ENCODE measurements around the gene STAMBP. TPM values are rescaled to one million over a fixed set of nuclear protein-coding genes. Genes with fewer than 3 reads are reported as not detected.

Gene STAMBP
- total and polyA plus RNA-seq, 8 donors: 22.6 to 84.9 (median 33.1) TPM

GRCh38 chr2:73918856-73919255 is 90.1 kb downstream of the STAMBP start:
- TF ChIP-seq POLR2A (IDR thresholded peaks at IDR 0.05) (no peak), CTCF (IDR thresholded peaks at IDR 0.05) (no peak), EP300 (IDR thresholded peaks at IDR 0.05) (no peak), POLR2AphosphoS5 (IDR thresholded peaks at IDR 0.05) (no peak)
- Histone ChIP-seq H3K27me3 (no peaks in the 10 kb centered on the region), H3K27ac (no peak overlapping the region), H3K36me3 (peaks cover 0 to 59% (median 19%) of the 10 kb centered on the region in 4 donors), H3K4me3 (no peak overlapping the region), H3K4me1 (peaks cover 0 to 5% (median 0%) of the 10 kb centered on the region in 4 donors), H3K9me3 (no peaks in the 10 kb centered on the region)
- DNase-seq: no peak
- intact Hi-C loops (cut with DNase I; ENCODE audit: low total_unique reads): no loop called here
- 79 to 95% (median 89%) methylated on average over 3 of the region's 3 CpGs for WGBS, 5 donors

- H3K27ac ChIP-seq: no peak overlapping the region
- TF ChIP-seq POLR2AphosphoS5 (IDR thresholded peaks at IDR 0.05) (peak in 2 of 3 donors; percentile 4 to 44), CTCF (IDR thresholded peaks at IDR 0.05) (no peak)
- whole genome bisulfite sequencing, 5 donors: 83 to 92% (median 87%) methylated on average over 7 of the region's 7 CpGs
- intact Hi-C loops (cut with DNase I; ENCODE audit: low total_unique reads): loop anchor here (10.0 kb wide), 1 partner anchor 85 kb away; no protein-coding TSS in a partner anchor
- peaks cover 0 to 5% (median 0%) of the 10 kb centered on the region in 4 donors for H3K4me1 ChIP-seq
- H3K27me3 ChIP-seq: no peaks in the 10 kb centered on the region
- no peak overlapping the region for H3K4me3 ChIP-seq
- H3K36me3 ChIP-seq: peaks cover 0 to 50% (median 15%) of the 10 kb centered on the region in 4 donors
- no peak for DNase-seq
- no peaks in the 10 kb centered on the region for H3K9me3 ChIP-seq
Measured at GRCh38 chr2:73919596-73920228, 91.0 kb downstream of the STAMBP start.

GRCh38 chr2:73920577-73921545 is 92.1 kb downstream of the STAMBP start:
- intact Hi-C loops (cut with DNase I; ENCODE audit: low total_unique reads): loop anchor here (10.0 kb wide), 1 partner anchor 86 kb away; no protein-coding TSS in a partner anchor
- TF ChIP-seq POLR2A (IDR thresholded peaks at IDR 0.05) (no peak), POLR2AphosphoS5 (IDR thresholded peaks at IDR 0.05) (peak in 1 of 3 donors; percentile 2), CTCF (IDR thresholded peaks at IDR 0.05) (peak in 2 of 7 experiments; percentile 16 to 19), EP300 (IDR thresholded peaks at IDR 0.05) (no peak)

GRCh38 chr2:73921581-73921980 is 92.8 kb downstream of the STAMBP start:
- Histone ChIP-seq H3K27ac (peak overlapping the region in 2 of 5 donors; percentile 34 to 64), H3K9me3 (no peaks in the 10 kb centered on the region), H3K36me3 (peaks cover 0 to 34% (median 7%) of the 10 kb centered on the region in 4 donors), H3K4me3 (no peak overlapping the region), H3K27me3 (no peaks in the 10 kb centered on the region), H3K4me1 (peaks cover 0 to 13% (median 6%) of the 10 kb centered on the region in 4 donors)
- WGBS, 5 donors: 83 to 90% (median 89%) methylated on average over 9 of the region's 9 CpGs
- TF ChIP-seq EP300 (IDR thresholded peaks at IDR 0.05): no peak
- TF ChIP-seq POLR2A (IDR thresholded peaks at IDR 0.05): no peak
- TF ChIP-seq CTCF (IDR thresholded peaks at IDR 0.05): no peak
- TF ChIP-seq POLR2AphosphoS5 (IDR thresholded peaks at IDR 0.05): no peak
- intact Hi-C loops (cut with DNase I; ENCODE audit: low total_unique reads): loop anchor here (10.0 kb wide), 1 partner anchor 87 kb away; no protein-coding TSS in a partner anchor
- no peak for DNase-seq

More at GRCh38 chr2:73920577-73921545, 92.1 kb downstream of the STAMBP start:
- H3K9me3 ChIP-seq: no peaks in the 10 kb centered on the region
- no peak overlapping the region for H3K4me3 ChIP-seq
- H3K36me3 ChIP-seq: peaks cover 0 to 39% (median 10%) of the 10 kb centered on the region in 4 donors
- H3K4me1 ChIP-seq: peaks cover 0 to 8% (median 1%) of the 10 kb centered on the region in 4 donors
- WGBS, 5 donors: 44 to 60% (median 57%) methylated on average over 12 of the region's 12 CpGs
- H3K27ac ChIP-seq: peak overlapping the region in 2 of 5 donors; percentile 34 to 64
- no peaks in the 10 kb centered on the region for H3K27me3 ChIP-seq
- peak; percentile 49 to 64 for DNase-seq
